Testis (tissue), 3 donors: ENCODE results near the gene PRKAR1A. TPM values are rescaled to one million over a fixed set of nuclear protein-coding genes. Genes with fewer than 3 reads are reported as not detected.
"Not testable (repeated sequence)": the region's sequence is repeated elsewhere in the genome, so short reads cannot be mapped to it uniquely, and the experiment has no call there.

Experiments used
- DNase-seq: peaks from one replicate; pipeline ENCODE4 v3.0.0-alpha.2; 2019
- H3K27ac ChIP-seq, 2 donors: fragments of 200-600 bp; sonication (generic); one replicate each; pipeline ENCODE4 v1.5.1; 2019
- H3K27me3 ChIP-seq: fragments of 200-600 bp; sonication (generic); one replicate; pipeline ENCODE4 v1.5.1; 2019
- H3K36me3 ChIP-seq: fragments of 200-600 bp; sonication (generic); one replicate; pipeline ENCODE4 v1.5.1; 2017; ENCODE audit warnings: low read depth; ENCODE audit errors: missing control alignments
- H3K4me1 ChIP-seq: fragments of 200-600 bp; sonication (generic); one replicate; pipeline ENCODE4 v1.5.1; 2019
- H3K4me3 ChIP-seq, 2 donors: fragments of 200-600 bp; sonication (generic); one replicate each; pipeline ENCODE4 v1.5.1; 2017 to 2019
- H3K9me3 ChIP-seq: fragments of 200-600 bp; sonication (generic); one replicate; pipeline ENCODE4 v1.5.1; 2017
- CTCF ChIP-seq, 3 experiments: fragments of 450-650 bp in 2 of 3; fragments of 200-600 bp in 1 of 3; sonication (generic) in 1 of 3; IDR thresholded peaks; one replicate each; pipeline ENCODE4 v1.5.1; 2016 to 2019; ENCODE audit warnings: antibody characterized with exemption in 3 of 3, mild to moderate bottlenecking in 2 of 3, moderate library complexity in 1 of 3
- POLR2A ChIP-seq: fragments of 450-650 bp; IDR thresholded peaks from one replicate; pipeline ENCODE4 v1.6.1; 2017; ENCODE audit warnings: antibody characterized with exemption, mild to moderate bottlenecking, moderate library complexity
- WGBS, 2 donors: methylation state at CpG; one replicate each; pipeline ENCODE4 v1.1.5; 2018; 5-methylcytosine and 5-hydroxymethylcytosine counted together
- intact Hi-C: fragments of 100-400 bp; cut with DNase I; formaldehyde crosslinking; loops from one replicate; pipeline ENCODE4 v1.15.1; 2023; ENCODE audit warnings: low total_unique reads
- polyA plus RNA-seq: library from polyadenylated mRNA; stranded (reverse); fragments of 350-450 nt; fragmentation: Illumina TruSeq; extraction: RNeasy Lipid Tissue Mini Kit (QIAGEN cat#74804); gene quantifications from one replicate; pipeline ENCODE4 v1.2.3, GENCODE V29; 2014; ENCODE audit warnings: low read depth, low replicate concordance; ENCODE audit not compliant: insufficient read depth
- total RNA-seq, 2 donors: library from RNA; depleted of rRNA; stranded (reverse); fragments of >200 nt; gene quantifications; one replicate each; pipeline ENCODE4 v1.2.3, GENCODE V29; 2016

Gene PRKAR1A
- total and polyA plus RNA-seq, 3 donors from 2014 or later = 279 to 375 (median 319) TPM

GRCh38 chr17:68579194-68579927 lies 67.1 kb downstream of the PRKAR1A start:
- intact Hi-C loops = no loop called here
- peak overlapping the region in 1 of 2 donors; percentile 58 for H3K27ac ChIP-seq
- WGBS, 2 donors = 91 to 93% methylated on average over 8 of the region's 8 CpGs

GRCh38 chr17:68580236-68580770 lies 68.1 kb downstream of the PRKAR1A start:
- H3K27me3 ChIP-seq = no peaks in the 10 kb centered on the region
- H3K4me1 ChIP-seq = peaks cover 27% of the 10 kb centered on the region
- DNase-seq = no peak
- intact Hi-C loops = no loop called here
- H3K4me3 ChIP-seq = no peak overlapping the region
- peak overlapping the region in 1 of 2 donors; percentile 58 for H3K27ac ChIP-seq
- TF ChIP-seq CTCF (IDR thresholded peaks at IDR 0.05) (no peak), POLR2A (no peak)
- H3K36me3 ChIP-seq = no peaks in the 10 kb centered on the region
- WGBS, 2 donors = 43 to 46% methylated on average over 6 of the region's 6 CpGs
- no peaks in the 10 kb centered on the region for H3K9me3 ChIP-seq

More at GRCh38 chr17:68579194-68579927, 67.1 kb downstream of the PRKAR1A start:
- H3K4me3 ChIP-seq = no peak overlapping the region
- no peak for DNase-seq
- H3K36me3 ChIP-seq = no peaks in the 10 kb centered on the region
- no peaks in the 10 kb centered on the region for H3K9me3 ChIP-seq
- TF ChIP-seq POLR2A (no peak), CTCF (IDR thresholded peaks at IDR 0.05) (no peak)
- H3K4me1 ChIP-seq = peaks cover 27% of the 10 kb centered on the region
- no peaks in the 10 kb centered on the region for H3K27me3 ChIP-seq

- no peak overlapping the region for H3K27ac ChIP-seq
- H3K36me3 ChIP-seq = no peaks in the 10 kb centered on the region
- H3K4me1 ChIP-seq = peaks cover 20% of the 10 kb centered on the region
- WGBS, 2 donors = 90 to 94% methylated on average over 9 of the region's 9 CpGs
- no peaks in the 10 kb centered on the region for H3K27me3 ChIP-seq
- DNase-seq = no peak
- H3K9me3 ChIP-seq = no peaks in the 10 kb centered on the region
- no peak overlapping the region for H3K4me3 ChIP-seq
- TF ChIP-seq CTCF (IDR thresholded peaks at IDR 0.05) (no peak), POLR2A (no peak)
- intact Hi-C loops = no loop called here
Observed at GRCh38 chr17:68581863-68582645, 69.8 kb downstream of the PRKAR1A start.

GRCh38 chr17:68582867-68583266 lies 70.6 kb downstream of the PRKAR1A start:
- H3K27me3 ChIP-seq, H3K27ac ChIP-seq, H3K36me3 ChIP-seq, H3K4me3 ChIP-seq, DNase-seq, intact Hi-C loops, H3K9me3 ChIP-seq: not testable (repeated sequence)
- 50 to 59% methylated on average over 6 of the region's 6 CpGs for whole genome bisulfite sequencing, 2 donors
- H3K4me1 ChIP-seq = peaks cover 14% of the 10 kb centered on the region

GRCh38 chr17:68584581-68585303 lies 72.5 kb downstream of the PRKAR1A start:
- no peaks in the 10 kb centered on the region for H3K9me3 ChIP-seq
- H3K36me3 ChIP-seq = no peaks in the 10 kb centered on the region
- no peaks in the 10 kb centered on the region for H3K27me3 ChIP-seq
- no peak for DNase-seq
- TF ChIP-seq CTCF (IDR thresholded peaks at IDR 0.05) (no peak), POLR2A (no peak)
- 71 to 74% methylated on average over 5 of the region's 5 CpGs for WGBS, 2 donors
- H3K4me3 ChIP-seq = no peak overlapping the region
- H3K27ac ChIP-seq = no peak overlapping the region
- H3K4me1 ChIP-seq = peaks cover 13% of the 10 kb centered on the region
- intact Hi-C loops = no loop called here
